Measurements from ENCODE around the gene VPS50.

DNA sequence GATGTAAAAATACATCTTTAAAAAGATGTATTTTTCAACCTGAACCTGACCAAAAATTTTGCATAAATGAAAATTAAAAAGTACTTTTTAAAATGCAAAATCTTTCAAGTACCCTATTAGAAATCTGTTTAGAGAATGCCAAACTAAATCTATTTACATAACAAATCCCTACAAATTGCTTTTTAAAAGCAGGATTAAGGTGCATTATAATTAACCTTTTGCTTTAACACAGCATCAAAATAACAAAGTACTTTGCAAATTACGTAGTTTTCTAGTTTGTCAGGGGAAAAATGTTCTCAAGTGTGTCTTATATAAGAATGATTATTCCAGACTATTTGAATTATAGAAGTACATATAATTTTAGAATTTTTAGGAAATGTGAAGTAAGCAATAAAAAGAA is 160.8 kb downstream of the VPS50 start:
- TF ChIP-seq SMAD4 (CRISPR knock-in tag; IDR thresholded peaks at IDR 0.05) (no peak), SP1 (CRISPR knock-in tag; conservative IDR thresholded peaks at IDR 0.05) (no peak), NFYB (CRISPR knock-in tag; conservative IDR thresholded peaks at IDR 0.05; ENCODE audit: low read depth) (no peak), JAZF1 (CRISPR knock-in tag; IDR thresholded peaks at IDR 0.05) (no peak), ZNF121 (CRISPR knock-in tag; IDR thresholded peaks at IDR 0.05) (no peak)
- TF ChIP-seq, protein P1, sequence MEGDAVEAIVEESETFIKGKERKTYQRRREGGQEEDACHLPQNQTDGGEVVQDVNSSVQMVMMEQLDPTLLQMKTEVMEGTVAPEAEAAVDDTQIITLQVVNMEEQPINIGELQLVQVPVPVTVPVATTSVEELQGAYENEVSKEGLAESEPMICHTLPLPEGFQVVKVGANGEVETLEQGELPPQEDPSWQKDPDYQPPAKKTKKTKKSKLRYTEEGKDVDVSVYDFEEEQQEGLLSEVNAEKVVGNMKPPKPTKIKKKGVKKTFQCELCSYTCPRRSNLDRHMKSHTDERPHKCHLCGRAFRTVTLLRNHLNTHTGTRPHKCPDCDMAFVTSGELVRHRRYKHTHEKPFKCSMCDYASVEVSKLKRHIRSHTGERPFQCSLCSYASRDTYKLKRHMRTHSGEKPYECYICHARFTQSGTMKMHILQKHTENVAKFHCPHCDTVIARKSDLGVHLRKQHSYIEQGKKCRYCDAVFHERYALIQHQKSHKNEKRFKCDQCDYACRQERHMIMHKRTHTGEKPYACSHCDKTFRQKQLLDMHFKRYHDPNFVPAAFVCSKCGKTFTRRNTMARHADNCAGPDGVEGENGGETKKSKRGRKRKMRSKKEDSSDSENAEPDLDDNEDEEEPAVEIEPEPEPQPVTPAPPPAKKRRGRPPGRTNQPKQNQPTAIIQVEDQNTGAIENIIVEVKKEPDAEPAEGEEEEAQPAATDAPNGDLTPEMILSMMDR (IDR thresholded peaks at IDR 0.05) = no peak
- TF ChIP-seq, protein P2, sequence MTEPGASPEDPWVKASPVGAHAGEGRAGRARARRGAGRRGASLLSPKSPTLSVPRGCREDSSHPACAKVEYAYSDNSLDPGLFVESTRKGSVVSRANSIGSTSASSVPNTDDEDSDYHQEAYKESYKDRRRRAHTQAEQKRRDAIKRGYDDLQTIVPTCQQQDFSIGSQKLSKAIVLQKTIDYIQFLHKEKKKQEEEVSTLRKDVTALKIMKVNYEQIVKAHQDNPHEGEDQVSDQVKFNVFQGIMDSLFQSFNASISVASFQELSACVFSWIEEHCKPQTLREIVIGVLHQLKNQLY (CRISPR knock-in tag; IDR thresholded peaks at IDR 0.05) = no peak
- TF ChIP-seq, protein P3, sequence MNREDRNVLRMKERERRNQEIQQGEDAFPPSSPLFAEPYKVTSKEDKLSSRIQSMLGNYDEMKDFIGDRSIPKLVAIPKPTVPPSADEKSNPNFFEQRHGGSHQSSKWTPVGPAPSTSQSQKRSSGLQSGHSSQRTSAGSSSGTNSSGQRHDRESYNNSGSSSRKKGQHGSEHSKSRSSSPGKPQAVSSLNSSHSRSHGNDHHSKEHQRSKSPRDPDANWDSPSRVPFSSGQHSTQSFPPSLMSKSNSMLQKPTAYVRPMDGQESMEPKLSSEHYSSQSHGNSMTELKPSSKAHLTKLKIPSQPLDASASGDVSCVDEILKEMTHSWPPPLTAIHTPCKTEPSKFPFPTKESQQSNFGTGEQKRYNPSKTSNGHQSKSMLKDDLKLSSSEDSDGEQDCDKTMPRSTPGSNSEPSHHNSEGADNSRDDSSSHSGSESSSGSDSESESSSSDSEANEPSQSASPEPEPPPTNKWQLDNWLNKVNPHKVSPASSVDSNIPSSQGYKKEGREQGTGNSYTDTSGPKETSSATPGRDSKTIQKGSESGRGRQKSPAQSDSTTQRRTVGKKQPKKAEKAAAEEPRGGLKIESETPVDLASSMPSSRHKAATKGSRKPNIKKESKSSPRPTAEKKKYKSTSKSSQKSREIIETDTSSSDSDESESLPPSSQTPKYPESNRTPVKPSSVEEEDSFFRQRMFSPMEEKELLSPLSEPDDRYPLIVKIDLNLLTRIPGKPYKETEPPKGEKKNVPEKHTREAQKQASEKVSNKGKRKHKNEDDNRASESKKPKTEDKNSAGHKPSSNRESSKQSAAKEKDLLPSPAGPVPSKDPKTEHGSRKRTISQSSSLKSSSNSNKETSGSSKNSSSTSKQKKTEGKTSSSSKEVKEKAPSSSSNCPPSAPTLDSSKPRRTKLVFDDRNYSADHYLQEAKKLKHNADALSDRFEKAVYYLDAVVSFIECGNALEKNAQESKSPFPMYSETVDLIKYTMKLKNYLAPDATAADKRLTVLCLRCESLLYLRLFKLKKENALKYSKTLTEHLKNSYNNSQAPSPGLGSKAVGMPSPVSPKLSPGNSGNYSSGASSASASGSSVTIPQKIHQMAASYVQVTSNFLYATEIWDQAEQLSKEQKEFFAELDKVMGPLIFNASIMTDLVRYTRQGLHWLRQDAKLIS (CRISPR knock-in tag; IDR thresholded peaks at IDR 0.05; ENCODE audit: borderline replicate concordance) = no peak
